COR-L47 (cell line): ENCODE data around the gene CXCL1.

ENCODE experiments used
- DNase-seq: peaks from one replicate; lab custom pipeline; 2025; lab: John Stamatoyannopoulos, UW

The CXCL1 gene

DNA sequence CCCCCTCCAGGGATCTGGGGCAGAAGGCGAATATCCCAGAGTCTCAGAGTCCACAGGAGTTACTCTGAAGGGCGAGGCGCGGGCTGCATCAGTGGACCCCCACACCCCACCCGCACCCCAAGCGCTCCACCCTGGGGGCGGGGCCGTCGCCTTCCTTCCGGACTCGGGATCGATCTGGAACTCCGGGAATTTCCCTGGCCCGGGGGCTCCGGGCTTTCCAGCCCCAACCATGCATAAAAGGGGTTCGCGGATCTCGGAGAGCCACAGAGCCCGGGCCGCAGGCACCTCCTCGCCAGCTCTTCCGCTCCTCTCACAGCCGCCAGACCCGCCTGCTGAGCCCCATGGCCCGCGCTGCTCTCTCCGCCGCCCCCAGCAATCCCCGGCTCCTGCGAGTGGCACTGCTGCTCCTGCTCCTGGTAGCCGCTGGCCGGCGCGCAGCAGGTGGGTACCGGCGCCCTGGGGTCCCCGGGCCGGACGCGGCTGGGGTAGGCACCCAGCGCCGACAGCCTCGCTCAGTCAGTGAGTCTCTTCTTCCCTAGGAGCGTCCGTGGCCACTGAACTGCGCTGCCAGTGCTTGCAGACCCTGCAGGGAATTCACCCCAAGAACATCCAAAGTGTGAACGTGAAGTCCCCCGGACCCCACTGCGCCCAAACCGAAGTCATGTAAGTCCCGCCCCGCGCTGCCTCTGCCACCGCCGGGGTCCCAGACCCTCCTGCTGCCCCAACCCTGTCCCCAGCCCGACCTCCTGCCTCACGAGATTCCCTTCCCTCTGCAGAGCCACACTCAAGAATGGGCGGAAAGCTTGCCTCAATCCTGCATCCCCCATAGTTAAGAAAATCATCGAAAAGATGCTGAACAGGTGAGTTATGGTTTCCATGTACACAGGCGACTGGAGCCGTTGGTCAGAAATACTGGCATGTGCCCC, at the start of gene CXCL1:
Gene CXCL1 (plus strand): TSS at position 264 of the 926 bp plus-strand sequence. CDS start 78 bp downstream, at position 342.
- no peak for DNase-seq

DNA sequence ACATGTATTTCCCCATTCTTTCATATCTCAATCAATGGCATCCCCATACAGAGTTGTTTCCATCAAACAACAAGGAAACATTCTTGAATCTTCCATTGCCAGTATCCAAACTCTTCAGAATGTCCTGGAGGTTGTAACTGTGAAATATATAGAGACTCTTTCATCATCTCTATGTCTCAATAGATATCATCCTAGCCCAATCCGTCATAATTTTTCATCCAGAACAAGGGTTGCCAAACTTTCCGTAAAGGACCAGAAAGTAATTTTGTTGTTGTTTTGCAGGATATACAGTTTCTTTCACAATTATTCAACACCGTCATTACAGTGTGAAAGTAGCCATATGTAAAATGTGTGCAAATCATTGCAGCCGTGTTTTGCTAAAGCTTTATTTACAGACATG, 47.9 kb upstream of the CXCL1 start:
- no peak for DNase-seq

DNA sequence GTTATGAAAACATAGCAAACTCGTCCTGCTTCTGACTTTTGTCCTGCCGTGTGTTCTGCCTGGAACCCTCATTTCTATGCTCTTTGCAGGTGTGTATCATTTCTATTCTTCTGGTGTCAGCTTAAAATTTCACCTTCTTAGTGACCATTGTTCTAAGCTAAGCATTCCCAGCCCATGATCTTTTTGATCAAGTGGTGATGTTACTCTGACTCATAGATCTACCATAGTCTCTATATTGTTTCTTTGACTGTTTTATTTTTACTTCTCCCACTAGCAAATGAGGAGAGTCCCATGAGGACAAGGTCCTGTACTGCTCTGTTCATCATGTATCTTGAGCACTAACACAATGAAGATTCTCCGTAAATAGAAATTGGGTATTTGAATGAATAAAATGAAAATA, 46.8 kb upstream of the CXCL1 start:
- no peak for DNase-seq

DNA sequence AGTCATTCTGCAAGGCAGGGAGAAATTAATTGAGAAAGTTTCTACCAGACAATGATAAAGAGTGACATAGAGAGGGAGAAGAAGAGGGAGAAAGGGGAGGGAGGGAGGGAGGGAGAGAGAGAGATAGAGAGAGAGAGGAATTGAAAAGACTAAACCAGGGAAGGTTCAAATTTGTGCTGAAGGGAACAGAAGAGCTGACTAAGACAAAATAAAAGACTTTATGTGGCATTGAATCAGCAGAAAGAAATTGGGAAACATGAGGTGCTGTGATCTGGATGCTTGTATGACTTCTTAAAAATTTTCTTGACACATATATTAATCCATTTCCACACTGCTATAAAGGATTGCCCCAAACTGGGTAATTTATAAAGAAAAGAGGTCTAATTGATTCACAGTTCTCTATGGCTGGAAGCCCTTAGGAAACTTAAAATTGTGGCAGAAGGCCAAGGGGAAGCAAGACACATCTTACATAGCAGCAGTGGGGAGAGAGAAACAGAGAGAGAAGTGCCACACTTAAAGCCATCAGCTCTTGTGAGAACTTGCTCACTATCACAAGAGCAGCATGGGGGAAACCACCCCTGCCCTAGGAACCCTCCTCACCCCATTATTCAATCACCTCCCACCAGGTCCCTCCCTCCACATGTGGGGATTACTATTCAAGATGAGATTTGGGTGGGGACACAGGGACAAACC, 46.2 kb upstream of the CXCL1 start:
- no peak for DNase-seq

DNA sequence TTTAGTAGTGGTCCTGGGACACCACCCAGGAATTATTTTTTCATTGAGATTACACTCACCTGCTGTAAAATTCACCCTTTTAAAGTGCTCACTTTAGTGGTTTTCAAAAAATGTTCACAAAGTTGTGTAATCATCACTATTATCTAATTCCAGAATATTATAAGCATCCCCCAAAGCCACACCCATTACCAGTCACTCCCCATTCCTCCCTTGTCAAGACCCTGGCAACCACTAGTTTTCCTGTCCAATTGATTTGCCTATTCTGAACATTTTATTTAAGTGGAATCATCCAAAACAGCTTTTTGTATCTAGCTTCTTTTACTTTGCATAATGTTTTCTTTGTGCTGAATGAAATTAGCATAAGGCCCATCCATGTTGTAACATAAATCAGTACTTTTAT, 45.4 kb upstream of the CXCL1 start:
- no peak for DNase-seq

DNA sequence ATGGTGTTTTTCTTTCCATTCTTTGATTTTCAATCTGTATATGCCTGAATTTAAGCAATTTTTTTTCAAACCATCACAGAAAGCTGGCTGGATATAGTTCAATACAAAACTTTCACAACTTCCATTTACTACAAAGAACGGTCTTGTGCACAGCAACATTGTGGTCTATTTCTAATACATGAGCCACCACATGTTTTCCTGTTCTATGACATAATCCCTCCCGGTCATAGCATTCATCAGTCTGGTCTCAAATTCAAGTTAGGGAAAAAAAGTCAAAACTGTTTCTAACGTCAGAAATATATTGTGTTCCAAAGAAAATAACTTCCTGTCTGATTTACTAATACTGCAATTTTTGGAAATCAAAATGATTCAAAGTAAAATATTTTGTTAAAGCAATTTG, 40.2 kb upstream of the CXCL1 start:
- no peak for DNase-seq

DNA sequence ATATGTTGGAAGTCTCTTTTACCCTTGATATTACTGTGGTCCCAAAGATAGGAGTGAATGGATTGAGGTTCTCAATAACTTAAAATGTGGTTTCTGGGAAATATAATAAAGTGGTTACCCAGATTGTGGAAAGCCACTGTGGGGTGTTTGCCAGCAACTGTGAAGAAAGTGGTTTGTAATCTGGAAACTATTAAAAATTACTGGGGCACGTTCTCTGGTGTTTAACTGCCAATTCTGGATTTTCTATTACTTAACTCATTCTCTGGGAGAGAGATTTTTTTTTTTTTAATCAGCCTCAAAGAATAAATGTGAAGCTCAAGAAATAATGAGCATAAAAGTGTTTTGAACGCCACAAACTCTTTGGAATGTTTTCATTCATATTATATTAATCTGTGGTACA, 37.6 kb upstream of the CXCL1 start:
- DNase-seq, result no peak

DNA sequence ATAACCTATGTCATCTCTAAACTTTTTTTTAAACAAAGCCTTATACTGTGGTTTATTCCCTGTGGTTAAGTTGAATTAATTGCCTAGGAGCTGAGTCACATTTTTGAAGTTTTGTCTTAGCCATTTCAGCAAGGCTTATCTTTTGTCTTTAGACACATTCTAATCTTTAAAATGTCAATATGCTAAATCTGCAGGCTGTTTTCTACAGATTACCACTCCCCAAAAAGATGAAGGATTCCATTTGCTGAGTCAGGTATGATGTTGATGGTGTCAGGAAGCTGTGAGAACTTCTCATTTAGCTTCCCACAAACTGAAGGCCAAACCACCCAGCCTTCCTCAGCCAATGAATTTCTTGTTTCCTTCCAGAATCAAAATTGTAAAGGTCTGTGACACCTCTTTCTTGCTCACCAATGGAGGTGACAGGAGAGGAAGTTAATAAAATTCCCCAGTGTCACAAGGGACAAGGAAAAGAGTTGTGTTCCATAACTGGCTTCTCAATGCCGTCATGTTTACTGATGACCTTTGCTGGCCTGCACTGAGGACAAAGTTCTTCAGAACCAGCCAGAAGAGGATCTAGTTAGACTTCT, 36.4 kb upstream of the CXCL1 start:
- no peak for DNase-seq

DNA sequence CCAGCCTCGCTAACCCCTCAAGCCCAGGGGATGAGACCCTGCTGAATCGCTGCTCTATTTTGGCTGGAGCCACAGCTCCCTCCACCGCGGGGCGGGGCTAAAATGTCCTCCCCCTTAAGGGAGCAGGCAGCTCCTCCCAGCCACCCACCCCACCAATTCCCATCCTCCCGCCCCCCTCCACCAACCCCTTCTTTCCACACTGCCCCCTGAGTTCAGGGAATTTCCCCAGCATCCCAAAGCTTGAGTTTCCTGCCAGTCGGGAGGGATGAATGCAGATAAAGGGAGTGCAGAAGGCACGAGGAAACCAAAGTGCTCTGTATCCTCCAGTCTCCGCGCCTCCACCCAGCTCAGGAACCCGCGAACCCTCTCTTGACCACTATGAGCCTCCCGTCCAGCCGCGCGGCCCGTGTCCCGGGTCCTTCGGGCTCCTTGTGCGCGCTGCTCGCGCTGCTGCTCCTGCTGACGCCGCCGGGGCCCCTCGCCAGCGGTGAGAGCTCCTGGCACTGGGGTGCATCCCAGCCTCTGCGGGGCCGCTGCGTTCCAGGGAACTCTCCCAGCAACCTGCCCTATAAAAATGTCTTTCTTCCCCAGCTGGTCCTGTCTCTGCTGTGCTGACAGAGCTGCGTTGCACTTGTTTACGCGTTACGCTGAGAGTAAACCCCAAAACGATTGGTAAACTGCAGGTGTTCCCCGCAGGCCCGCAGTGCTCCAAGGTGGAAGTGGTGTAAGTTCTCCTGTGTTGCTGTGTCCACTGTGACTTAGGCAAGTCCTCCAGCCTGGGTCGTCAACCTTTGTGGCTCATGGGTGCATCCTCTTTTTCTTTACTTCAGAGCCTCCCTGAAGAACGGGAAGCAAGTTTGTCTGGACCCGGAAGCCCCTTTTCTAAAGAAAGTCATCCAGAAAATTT, 32.6 kb upstream of the CXCL1 start, which contains the start of gene CXCL6:
Gene CXCL6 (plus strand): TSS at position 306 of the 907 bp plus-strand sequence. CDS start 73 bp downstream, at position 379.
- DNase-seq, result peak; percentile 19

DNA sequence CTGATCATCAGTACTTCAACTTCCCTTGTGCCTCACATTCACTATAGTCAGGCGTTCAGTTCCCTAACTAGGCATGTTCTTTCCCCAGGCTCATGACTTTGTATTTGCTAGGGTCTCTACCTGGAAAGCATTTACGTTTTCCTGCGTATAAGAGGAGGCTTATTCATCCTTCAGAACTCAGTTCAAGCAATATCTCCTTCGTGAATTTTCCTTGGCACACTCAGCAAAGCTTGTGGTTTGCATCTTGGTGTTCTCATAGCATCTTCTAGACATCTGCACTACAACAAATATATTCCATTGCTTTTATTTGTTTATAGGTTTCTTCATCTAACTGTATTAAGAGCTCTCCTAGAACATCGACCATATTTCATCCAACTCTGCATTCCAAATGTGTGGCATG, 30.1 kb upstream of the CXCL1 start:
- DNase-seq, result no peak

DNA sequence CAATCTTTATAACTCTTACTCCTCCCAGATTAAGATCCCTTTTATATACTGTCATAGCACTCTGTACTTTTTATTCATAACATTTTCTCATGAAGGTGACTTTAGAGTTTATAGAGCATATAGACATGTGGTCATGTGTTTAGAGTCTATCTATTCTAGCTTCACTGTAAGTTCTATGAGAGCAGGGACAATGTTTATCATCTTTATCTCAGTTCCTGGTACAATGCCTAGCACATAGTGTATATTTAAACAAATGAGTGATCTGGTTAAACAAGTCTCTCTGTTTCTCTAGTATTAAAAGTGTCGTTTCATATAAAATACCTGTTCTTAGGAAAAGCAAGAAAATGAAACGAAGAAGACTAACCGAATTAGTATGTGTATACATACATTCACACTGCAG, 29.5 kb upstream of the CXCL1 start:
- no peak for DNase-seq

DNA sequence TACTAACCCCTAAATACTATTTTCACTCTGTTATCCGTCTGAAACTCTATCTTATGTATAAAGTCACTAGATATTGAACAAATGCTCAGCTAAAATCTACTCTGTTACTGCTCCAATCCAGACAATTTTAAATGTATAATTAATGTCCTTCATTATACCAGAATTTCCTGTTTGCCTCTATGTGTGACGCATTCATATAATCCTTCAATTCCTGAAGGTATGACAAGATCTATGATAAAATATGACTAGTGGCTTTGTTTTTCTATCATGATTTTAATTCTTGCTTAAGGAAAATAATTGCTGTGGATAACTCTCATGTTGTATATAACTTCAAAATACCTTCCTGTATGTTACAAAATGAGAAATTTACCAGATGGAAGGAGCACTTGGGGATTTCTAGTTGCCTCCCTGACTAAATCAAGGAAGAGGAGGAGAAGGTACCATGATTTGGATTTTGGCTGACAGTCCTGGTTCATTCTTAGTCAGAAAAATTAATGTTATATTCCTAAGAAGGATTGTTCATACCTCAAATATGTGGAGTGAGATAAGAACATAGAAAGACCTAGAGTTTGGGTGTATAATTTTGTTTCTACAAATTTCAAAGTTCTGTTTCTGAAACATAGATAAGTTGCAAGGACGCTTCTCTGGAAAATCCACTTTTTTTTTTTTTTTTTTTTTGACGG, 27.8 kb upstream of the CXCL1 start:
- DNase-seq, result no peak

DNA sequence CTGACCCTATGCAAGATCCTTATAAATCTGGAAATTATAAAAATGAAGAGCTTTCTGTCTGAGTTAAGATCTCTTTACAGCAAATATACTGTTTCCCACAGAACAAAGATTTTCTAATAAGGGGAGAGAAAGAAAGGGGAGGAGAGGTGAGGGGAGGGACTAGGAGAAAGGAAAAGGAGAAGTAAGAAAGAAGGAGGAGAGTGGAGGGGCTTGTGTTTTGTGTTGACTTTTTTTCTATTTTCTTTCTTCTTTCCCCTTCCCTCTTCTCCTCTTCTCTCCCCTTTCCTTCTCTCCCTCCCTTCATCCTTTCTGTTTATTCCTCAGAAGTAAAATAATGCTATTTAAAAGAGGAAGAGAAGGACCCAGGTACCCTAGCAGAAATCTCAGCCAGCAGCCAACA, 26.5 kb upstream of the CXCL1 start:
- DNase-seq, result no peak

DNA sequence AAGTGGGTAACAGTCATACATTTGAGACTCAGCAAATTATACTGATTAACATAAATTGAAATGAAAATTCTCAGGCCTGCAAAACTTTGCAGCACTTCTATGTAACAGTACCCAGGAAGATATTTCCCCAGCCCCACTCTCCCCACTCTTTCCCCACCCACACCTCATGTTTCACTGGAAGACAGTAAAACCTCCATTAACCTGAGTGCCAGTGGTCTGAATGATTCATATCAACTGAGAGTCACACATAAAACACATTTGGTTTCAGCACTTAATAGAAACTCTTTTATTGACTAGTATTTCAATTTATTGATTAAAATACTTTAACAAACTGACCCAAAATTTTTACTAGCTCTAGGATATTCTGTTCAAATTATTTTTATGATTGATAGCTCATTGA, 25.8 kb upstream of the CXCL1 start:
- no peak for DNase-seq

DNA sequence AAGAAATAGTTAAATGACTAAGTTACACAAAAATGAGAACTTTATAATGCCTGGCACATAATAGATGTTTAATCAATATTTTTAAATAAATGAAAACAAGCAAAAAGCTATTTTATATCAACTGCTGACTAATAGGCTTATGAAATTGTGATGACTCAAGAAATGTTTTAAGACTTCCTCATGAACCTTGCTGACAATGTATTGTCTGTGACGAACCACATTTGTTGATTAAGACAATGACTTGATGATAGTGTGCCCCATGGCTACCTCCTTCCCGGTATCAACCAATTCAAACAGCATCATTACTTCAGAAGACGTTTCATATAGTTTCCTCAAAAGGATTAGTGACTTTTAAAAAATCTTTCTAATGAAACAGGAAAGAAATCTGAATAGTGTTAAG, 24.8 kb upstream of the CXCL1 start:
- DNase-seq, result no peak

DNA sequence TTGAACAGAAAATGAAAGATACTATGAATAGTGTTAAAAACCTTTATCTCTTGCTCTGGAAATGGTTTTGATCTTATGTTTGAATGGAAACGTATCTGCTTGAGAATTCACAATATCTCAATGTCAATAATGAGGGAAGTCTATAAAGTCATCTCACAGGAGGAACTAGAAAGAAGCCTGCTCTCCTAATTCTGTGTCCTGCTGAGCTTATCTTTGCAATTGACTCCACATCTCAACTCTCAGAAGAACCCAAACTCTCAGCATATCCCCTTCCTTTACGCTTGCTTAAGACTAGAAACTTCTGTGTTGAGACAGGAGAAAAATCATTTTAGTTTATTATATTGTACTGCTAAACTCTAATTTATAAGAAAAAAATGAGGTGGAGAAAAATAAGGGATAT, 24.4 kb upstream of the CXCL1 start:
- no peak for DNase-seq

DNA sequence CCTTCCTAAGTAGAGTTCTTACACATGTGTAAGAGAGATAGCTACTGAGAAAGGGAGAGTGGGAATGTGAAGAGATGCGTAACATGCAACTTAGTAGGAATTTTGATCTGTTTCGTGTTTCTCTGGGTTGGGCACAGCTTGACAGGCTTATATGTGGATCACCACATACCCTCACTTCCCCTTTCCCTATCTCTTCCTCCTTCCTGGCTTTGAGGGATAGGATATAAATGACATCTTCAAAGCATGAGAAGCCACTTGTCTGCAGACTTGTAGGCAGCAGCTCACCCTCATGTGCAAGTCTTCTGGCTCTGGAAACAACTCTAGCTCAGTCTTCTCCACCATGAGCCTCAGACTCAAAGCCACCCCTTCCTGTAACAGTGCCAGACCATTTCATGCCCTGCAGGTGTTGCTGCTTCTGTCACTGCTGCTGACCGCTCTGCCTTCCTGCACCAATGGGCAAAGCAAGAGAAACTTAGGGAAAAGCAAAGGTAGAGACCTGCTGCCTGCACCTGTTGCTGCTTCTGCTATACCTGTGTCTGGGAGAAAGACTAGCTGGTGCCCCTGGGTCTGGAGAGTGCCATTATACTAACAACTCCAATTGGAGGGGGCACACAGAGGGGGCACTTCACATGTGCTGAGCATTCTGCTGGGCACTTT, 21.5 kb upstream of the CXCL1 start:
- no peak for DNase-seq

DNA sequence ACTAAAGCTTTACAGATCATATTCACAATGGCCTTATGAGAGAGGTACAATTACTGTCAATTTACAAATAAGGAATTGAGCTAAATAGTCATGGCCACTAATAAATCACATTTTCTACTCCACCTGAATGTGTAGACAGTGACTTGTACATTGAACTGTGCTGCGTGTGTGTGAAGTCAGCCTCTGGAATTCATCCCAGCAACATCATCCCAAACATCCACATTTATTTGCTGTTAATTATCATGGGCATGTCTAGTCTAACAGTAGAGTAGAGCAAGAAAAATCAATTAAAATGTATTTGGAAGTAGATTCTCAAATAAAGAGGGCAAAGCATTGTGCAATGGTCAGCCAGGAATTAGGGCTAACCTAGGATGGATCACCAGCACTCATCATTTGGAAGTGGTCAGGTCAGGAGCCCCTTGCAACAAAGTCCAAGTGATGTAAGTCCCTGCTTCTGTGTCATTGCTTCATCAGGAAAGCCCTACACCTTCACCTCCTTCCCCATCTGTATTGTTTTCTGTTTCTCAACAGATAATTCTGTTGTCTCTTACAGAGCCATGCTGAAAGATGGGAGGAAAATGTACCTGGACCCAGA, 20.9 kb upstream of the CXCL1 start:
- no peak for DNase-seq

DNA sequence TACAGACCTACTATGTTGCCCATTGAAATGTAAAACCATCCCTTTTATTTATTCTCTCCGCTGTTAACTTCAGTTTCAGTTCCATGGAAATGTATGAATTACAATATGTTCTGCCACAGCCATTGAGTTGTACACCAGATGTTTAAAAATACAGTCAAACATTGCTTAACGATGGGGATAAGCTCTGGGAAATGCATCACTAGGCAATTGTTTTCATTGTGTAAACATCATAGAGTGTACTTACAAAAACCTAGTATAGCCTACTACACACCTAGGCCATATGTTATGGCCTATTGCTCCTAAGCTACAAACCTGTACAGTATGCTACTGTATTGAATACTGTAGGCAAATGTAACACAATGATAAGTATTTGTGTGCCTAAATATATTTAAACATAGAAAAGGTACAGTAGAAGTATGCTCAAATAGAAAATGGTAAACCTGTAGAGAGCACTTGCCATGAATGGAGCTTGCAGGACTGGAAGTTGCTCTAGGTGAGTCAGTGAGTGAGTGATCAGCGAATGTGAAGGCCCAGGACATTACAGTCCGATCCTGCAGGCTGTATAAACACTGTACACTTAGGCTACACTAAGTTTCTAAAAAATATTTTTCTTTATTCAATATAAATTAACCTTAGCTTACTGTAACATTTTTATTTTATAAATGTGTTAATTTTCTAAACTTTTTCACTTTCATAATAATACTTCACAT, 18.8 kb upstream of the CXCL1 start:
- DNase-seq, result no peak

DNA sequence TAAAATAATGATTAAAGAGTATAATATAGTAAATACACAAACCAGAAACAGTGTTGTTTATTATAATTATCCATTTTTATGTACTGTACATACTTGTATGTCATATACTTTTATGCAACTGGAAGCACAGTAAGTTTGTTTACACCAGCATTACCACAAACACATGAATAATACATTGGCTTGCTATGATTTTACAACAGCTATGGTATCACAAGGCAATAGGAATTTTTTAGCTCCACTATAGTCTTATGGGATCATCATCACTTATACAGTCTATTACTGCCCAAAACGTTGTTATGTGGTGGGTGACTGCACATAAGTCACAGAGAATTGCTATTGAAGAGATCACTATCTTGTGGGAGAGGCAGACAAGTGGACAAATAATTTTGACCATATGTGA, 17.9 kb upstream of the CXCL1 start:
- no peak for DNase-seq
